Thyroid gland (tissue), 4 donors: ENCODE results near the gene DIS3L2. TPM values are rescaled to one million over a fixed set of nuclear protein-coding genes. Genes with fewer than 3 reads are reported as not detected.
A peak's percentile ranks its signal among the peaks of the same experiment; 100 is the strongest.

ENCODE experiments used
- DNase-seq, 2 donors: peaks; one replicate each; pipeline ENCODE4 v3.0.0-alpha.2; 2019
- H3K27ac ChIP-seq, 3 donors: fragments of 200-600 bp; sonication (generic); 1 replicate in 2 of 3; 2 replicates in 1 of 3; pipeline ENCODE4 v1.5.1; 2016 to 2019; ENCODE audit warnings: mild to moderate bottlenecking in 1 of 3, moderate library complexity in 1 of 3
- H3K27me3 ChIP-seq: fragments of 200-600 bp; sonication (generic); one replicate; pipeline ENCODE4 v1.5.1; 2019
- H3K36me3 ChIP-seq, 2 donors: fragments of 200-600 bp; sonication (generic); one replicate each; pipeline ENCODE4 v1.5.1; 2016 to 2019
- H3K4me1 ChIP-seq, 2 donors: fragments of 200-600 bp; sonication (generic); one replicate each; pipeline ENCODE4 v1.5.1; 2017 to 2019
- H3K4me3 ChIP-seq, 3 donors: fragments of 200-600 bp; sonication (generic); replicated peaks in 1 of 3; 1 replicate in 2 of 3; 2 replicates in 1 of 3; pipeline ENCODE4 v1.5.1; 2016; ENCODE audit warnings: mild to moderate bottlenecking in 1 of 3
- H3K9me3 ChIP-seq: fragments of 200-600 bp; sonication (generic); one replicate; pipeline ENCODE4 v1.5.1; 2017
- CTCF ChIP-seq, 6 experiments: fragments of 200-600 bp in 3 of 6; fragments of 450-650 bp in 3 of 6; sonication (generic) in 3 of 6; IDR thresholded peaks; one replicate each; pipeline ENCODE4 v1.5.1; 2016 to 2019; ENCODE audit warnings: antibody characterized with exemption in 6 of 6, mild to moderate bottlenecking in 2 of 6, inconsistent platforms in 1 of 6, moderate library complexity in 1 of 6
- POLR2A ChIP-seq, 2 donors: fragments of 450-650 bp; IDR thresholded peaks; one replicate each; pipeline ENCODE4 v1.6.1; 2017; ENCODE audit warnings: antibody characterized with exemption in 2 of 2, mild to moderate bottlenecking in 2 of 2, moderate library complexity in 1 of 2
- WGBS, 2 donors: methylation state at CpG; one replicate each; pipeline ENCODE4 v1.1.5; 2017; 5-methylcytosine and 5-hydroxymethylcytosine counted together
- intact Hi-C: fragments of 100-400 bp; cut with DNase I; formaldehyde crosslinking; loops from one replicate; pipeline ENCODE4 v1.15.1; 2023
- total RNA-seq, 4 donors: library from RNA; depleted of rRNA; stranded (reverse); fragments of >200 nt; gene quantifications; one replicate each; pipeline ENCODE4 v1.2.3, GENCODE V29; 2016

DIS3L2 gene
- total RNA-seq, 4 donors from 2014 or later, result 42.2 to 68.7 (median 50.3) TPM

- Histone ChIP-seq H3K27me3 (no peaks in the 10 kb centered on the region), H3K9me3 (no peaks in the 10 kb centered on the region), H3K36me3 (no peaks in the 10 kb centered on the region), H3K27ac (no peak overlapping the region), H3K4me1 (peaks cover 10 to 14% of the 10 kb centered on the region in 2 donors), H3K4me3 (no peak overlapping the region)
- intact Hi-C loops, result no loop called here
- TF ChIP-seq CTCF (IDR thresholded peaks at IDR 0.05) (no peak), POLR2A (IDR thresholded peaks at IDR 0.05) (no peak)
- DNase-seq, result no peak
- 92 to 100% methylated on average over 1 of the region's 1 CpG for WGBS, 2 donors
Measured at GRCh38 chr2:232075080-232075479, 113.6 kb downstream of the DIS3L2 start.

- H3K9me3 ChIP-seq, result no peaks in the 10 kb centered on the region
- H3K27ac ChIP-seq, result no peak overlapping the region
- intact Hi-C loops, result no loop called here
- peak in 1 of 2 donors; percentile 9 for DNase-seq
- H3K27me3 ChIP-seq, result no peaks in the 10 kb centered on the region
- WGBS, 2 donors, result 48 to 58% methylated on average over 1 of the region's 1 CpG
- H3K36me3 ChIP-seq, result no peaks in the 10 kb centered on the region
- peaks cover 10 to 14% of the 10 kb centered on the region in 2 donors for H3K4me1 ChIP-seq
- no peak overlapping the region for H3K4me3 ChIP-seq
- no peak for TF ChIP-seq POLR2A (IDR thresholded peaks at IDR 0.05)
- TF ChIP-seq CTCF (IDR thresholded peaks at IDR 0.05), result peak in 3 of 6 experiments; percentile 12 to 23 (median 12)
Measured at GRCh38 chr2:232075859-232076258, 114.3 kb downstream of the DIS3L2 start.

- no peaks in the 10 kb centered on the region for H3K36me3 ChIP-seq
- no peak overlapping the region for H3K4me3 ChIP-seq
- H3K9me3 ChIP-seq, result no peaks in the 10 kb centered on the region
- WGBS, 2 donors, result 91% methylated on average over 1 of the region's 1 CpG
- DNase-seq, result no peak
- intact Hi-C loops, result no loop called here
- TF ChIP-seq CTCF (IDR thresholded peaks at IDR 0.05) (no peak), POLR2A (IDR thresholded peaks at IDR 0.05) (no peak)
- peaks cover 10 to 14% of the 10 kb centered on the region in 2 donors for H3K4me1 ChIP-seq
- H3K27ac ChIP-seq, result no peak overlapping the region
- no peaks in the 10 kb centered on the region for H3K27me3 ChIP-seq
Measured at GRCh38 chr2:232076272-232076671, 114.8 kb downstream of the DIS3L2 start.

- Histone ChIP-seq H3K9me3 (no peaks in the 10 kb centered on the region), H3K27ac (no peak overlapping the region), H3K27me3 (no peaks in the 10 kb centered on the region), H3K4me1 (peaks cover 10 to 14% of the 10 kb centered on the region in 2 donors), H3K4me3 (no peak overlapping the region), H3K36me3 (no peaks in the 10 kb centered on the region)
- no peak for DNase-seq
- intact Hi-C loops, result no loop called here
- no peak for TF ChIP-seq CTCF (IDR thresholded peaks at IDR 0.05)
- TF ChIP-seq POLR2A (IDR thresholded peaks at IDR 0.05), result no peak
- 93% methylated on average over 3 of the region's 3 CpGs for WGBS, 2 donors
Measured at GRCh38 chr2:232076736-232077135, 115.2 kb downstream of the DIS3L2 start.

- no peak overlapping the region for H3K27ac ChIP-seq
- H3K27me3 ChIP-seq, result no peaks in the 10 kb centered on the region
- H3K4me1 ChIP-seq, result peaks cover 16 to 18% of the 10 kb centered on the region in 2 donors
- intact Hi-C loops, result no loop called here
- WGBS, 2 donors, result 87 to 88% methylated on average over 5 of the region's 5 CpGs
- H3K4me3 ChIP-seq, result no peak overlapping the region
- TF ChIP-seq CTCF (IDR thresholded peaks at IDR 0.05) (no peak), POLR2A (IDR thresholded peaks at IDR 0.05) (no peak)
- DNase-seq, result no peak
- H3K36me3 ChIP-seq, result no peaks in the 10 kb centered on the region
- H3K9me3 ChIP-seq, result no peaks in the 10 kb centered on the region
Measured at GRCh38 chr2:232085164-232085563, 123.7 kb downstream of the DIS3L2 start.
